Measurements from ENCODE around the gene CCDC50. TPM values are rescaled to one million over a fixed set of nuclear protein-coding genes. Genes with fewer than 3 reads are reported as not detected.

CCDC50 gene
- total and polyA plus RNA-seq, 2 of the 8 experiments (the other 6 are each of a cell fraction or from before 2014, with no cell fraction given), result 7.3 to 19.2 TPM

GRCh38 chr3:191307341-191307740 is 21.9 kb upstream of the CCDC50 start:
- H2BK12ac ChIP-seq (ENCODE audit: low read depth, low read length), result no peak overlapping the region
- no peak overlapping the region for H2BK120ac ChIP-seq (replicated peaks; ENCODE audit: low read depth, low read length)
- H3K4me2 ChIP-seq (ENCODE audit: insufficient read depth in 1 of 2, low read depth in 2 of 2, low read length in 2 of 2), result no peak overlapping the region
- H2BK15ac ChIP-seq (ENCODE audit: low read length), result no peak overlapping the region
- H3K23me2 ChIP-seq (ENCODE audit: low read depth, low read length), result no peaks in the 10 kb centered on the region
- TF ChIP-seq GABPA (IDR thresholded peaks at IDR 0.05; ENCODE audit: borderline replicate concordance, insufficient read depth, low read length) (no peak), SIN3A (conservative IDR thresholded peaks at IDR 0.05 in 1 of 2, IDR thresholded peaks at IDR 0.05 in 1 of 2; ENCODE audit: low read depth in 1 of 2, low read length in 2 of 2) (no peak), GTF2F1 (IDR thresholded peaks at IDR 0.05; ENCODE audit: borderline replicate concordance, low read depth, low read length) (no peak), CBX8 (IDR thresholded peaks at IDR 0.05; ENCODE audit: borderline replicate concordance, low read depth, low read length) (no peak)
- H2BK5ac ChIP-seq (ENCODE audit: low read depth, low read length), result no peak overlapping the region
- no peak overlapping the region for H4K8ac ChIP-seq (ENCODE audit: extremely low read depth, insufficient read depth, low read length)
- no peak overlapping the region for H2BK20ac ChIP-seq (ENCODE audit: low read length)
- no peaks in the 10 kb centered on the region for H3K27me3 ChIP-seq (replicated peaks in 1 of 4; ENCODE audit: control insufficient read depth in 3 of 4, extremely low read depth in 1 of 4, insufficient read depth in 3 of 4, low read length in 3 of 4)
- H3K9ac ChIP-seq (replicated peaks in 1 of 4; ENCODE audit: extremely low read depth in 1 of 4, low read depth in 3 of 4, low read length in 3 of 4), result no peak overlapping the region
- H3K56ac ChIP-seq (replicated peaks; ENCODE audit: insufficient read length, low read depth, low read length), result no peak overlapping the region
- H2AK5ac ChIP-seq (ENCODE audit: low read depth, low read length), result no peak overlapping the region
- POLR2A ChIA-PET (ENCODE audit: partially characterized antibody), result no interaction called here
- no peaks in the 10 kb centered on the region; a peak in 1 of 4 replicates for H3K9me3 ChIP-seq (ENCODE audit: insufficient read depth in 2 of 2, low read depth in 1 of 2, low read length in 1 of 2)
- no peak overlapping the region for H4K91ac ChIP-seq (replicated peaks; ENCODE audit: insufficient read length, low read length)
- H3K27ac ChIP-seq (ENCODE audit: low read depth, low read length), result no peak overlapping the region
- DNase-seq (ENCODE audit: low read depth in 1 of 2, low spot score in 2 of 2), result no peak
- H3K79me2 ChIP-seq (ENCODE audit: control insufficient read depth in 1 of 2, insufficient read depth in 2 of 2, low read length in 2 of 2), result no peaks in the 10 kb centered on the region
- H3K4me1 ChIP-seq (replicated peaks in 1 of 4; ENCODE audit: control insufficient read depth in 3 of 4, insufficient read depth in 4 of 4, low read length in 3 of 4), result peaks cover 0 to 2% (median under 1%) of the 10 kb centered on the region in 4 experiments; a peak in 2 of 7 replicates
- no peak overlapping the region for H3K14ac ChIP-seq (ENCODE audit: insufficient read length)
- no peak overlapping the region for H2AFZ ChIP-seq (ENCODE audit: low read length)
- no peaks in the 10 kb centered on the region for H3K79me1 ChIP-seq (ENCODE audit: low read depth, low read length)
- H4K5ac ChIP-seq (ENCODE audit: insufficient read length, low read depth, low read length), result no peak overlapping the region
- no peaks in the 10 kb centered on the region for H3K36me3 ChIP-seq (ENCODE audit: control insufficient read depth in 2 of 4, insufficient read depth in 4 of 4, low read length in 3 of 4)
- H3K4me3 ChIP-seq (ENCODE audit: extremely low read depth in 1 of 4, insufficient read depth in 2 of 4, low read depth in 3 of 4, low read length in 4 of 4), result no peak overlapping the region
- FAIRE-seq, result no peak
- H3K18ac ChIP-seq (ENCODE audit: extremely low read depth, low read length), result no peak overlapping the region
- H4K20me1 ChIP-seq (replicated peaks in 1 of 2; ENCODE audit: control insufficient read depth in 1 of 2, insufficient read depth in 2 of 2, low read length in 2 of 2), result no peaks in the 10 kb centered on the region
- CTCF ChIA-PET (ENCODE audit: partially characterized antibody), result no interaction called here
- WGBS, 2 experiments (ENCODE audit: extremely low coverage in 1 of 2, insufficient coverage in 1 of 2, insufficient read length in 1 of 2, insufficient replicate concordance in 2 of 2, low coverage in 1 of 2, low lambda C conversion rate in 2 of 2, missing lambda C conversion rate in 1 of 2), result 85% methylated on average over 4 of the region's 4 CpGs; no CpG with 5 or more reads in 1 of the 2 experiments
- no peak overlapping the region for H3K23ac ChIP-seq (ENCODE audit: insufficient read length)
- H3K4ac ChIP-seq (replicated peaks; ENCODE audit: insufficient read length, low read depth, low read length), result no peak overlapping the region

All from H1 (cell line).